IPS DF 6.9 (cell line): ENCODE data around the gene PPP2R2C.

Experiments used
- DNase-seq: peaks from one replicate; pipeline ENCODE4 v3.0.0-alpha.2; 2013; ENCODE audit warnings: low read depth, low spot score
- H3K27ac ChIP-seq: one replicate; pipeline ENCODE4 v1.5.1; 2013; ENCODE audit warnings: low read length, control low read depth
- H3K27me3 ChIP-seq: 2 replicates; pipeline ENCODE4 v1.6.1; 2013; ENCODE audit warnings: mild to moderate bottlenecking, low read length; ENCODE audit not compliant: control insufficient read depth, insufficient read depth
- H3K36me3 ChIP-seq: 2 replicates; pipeline ENCODE4 v1.6.1; 2013; ENCODE audit warnings: low read length; ENCODE audit not compliant: control insufficient read depth, insufficient read depth
- H3K4me1 ChIP-seq: 2 replicates; pipeline ENCODE4 v1.6.1; 2013; ENCODE audit warnings: low read length; ENCODE audit not compliant: control insufficient read depth, insufficient read depth
- H3K4me3 ChIP-seq: 2 replicates; pipeline ENCODE4 v1.5.1; 2013; ENCODE audit warnings: mild to moderate bottlenecking, low read length
- H3K9me3 ChIP-seq: 2 replicates; pipeline ENCODE4 v1.6.1; 2013; ENCODE audit warnings: low read length, inconsistent platforms; ENCODE audit not compliant: control insufficient read depth, insufficient read depth
- WGBS: extraction: QIAGEN DNeasy Blood & Tissue Kit; methylation state at CpG from one replicate; pipeline ENCODE4 v1.1.7; 2013; ENCODE audit warnings: mixed read lengths, missing lambda C conversion rate; ENCODE audit not compliant: insufficient read length, insufficient coverage; 5-methylcytosine and 5-hydroxymethylcytosine counted together

Gene PPP2R2C

GRCh38 chr4:6402566-6403399, 69.6 kb downstream of the PPP2R2C start:
- no peaks in the 10 kb centered on the region for H3K27me3 ChIP-seq
- no peak for DNase-seq
- no peaks in the 10 kb centered on the region for H3K4me1 ChIP-seq
- H3K4me3 ChIP-seq = no peak overlapping the region
- no peaks in the 10 kb centered on the region for H3K36me3 ChIP-seq
- WGBS = no CpG with 5 or more reads among the region's 18 CpGs
- no peaks in the 10 kb centered on the region for H3K9me3 ChIP-seq
- H3K27ac ChIP-seq = no peak overlapping the region

DNA sequence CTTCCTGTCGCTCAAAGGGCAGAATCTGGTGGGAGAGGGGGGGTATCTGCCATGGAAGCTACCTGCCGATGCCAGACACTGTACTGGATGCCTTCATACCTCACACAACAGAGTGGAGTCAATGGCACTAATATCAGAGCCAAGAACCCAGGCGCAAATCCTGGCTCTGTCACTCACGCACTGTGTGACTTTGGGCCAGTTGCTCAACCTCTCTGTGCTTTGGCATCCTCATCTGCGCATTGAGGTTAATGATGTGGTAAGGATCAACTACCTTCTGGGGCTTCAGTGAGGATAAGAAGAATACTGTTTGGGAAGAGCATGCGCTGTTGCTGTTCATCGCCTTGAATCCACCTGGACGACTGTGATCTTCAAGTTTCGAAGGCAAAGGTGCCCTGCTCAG, 70.6 kb downstream of the PPP2R2C start:
- Histone ChIP-seq H3K27ac (no peak overlapping the region), H3K4me3 (no peak overlapping the region), H3K27me3 (no peaks in the 10 kb centered on the region), H3K36me3 (no peaks in the 10 kb centered on the region), H3K4me1 (no peaks in the 10 kb centered on the region), H3K9me3 (no peaks in the 10 kb centered on the region)
- no CpG with 5 or more reads among the region's 9 CpGs for WGBS
- DNase-seq = no peak

- H3K4me3 ChIP-seq = no peak overlapping the region
- no peak for DNase-seq
- no peaks in the 10 kb centered on the region for H3K27me3 ChIP-seq
- no CpG with 5 or more reads among the region's 12 CpGs for WGBS
- no peaks in the 10 kb centered on the region for H3K9me3 ChIP-seq
- no peak overlapping the region for H3K27ac ChIP-seq
- no peaks in the 10 kb centered on the region for H3K36me3 ChIP-seq
- H3K4me1 ChIP-seq = no peaks in the 10 kb centered on the region
These were observed 75.6 kb downstream of the PPP2R2C start for GRCh38 chr4:6396696-6397236.

- no peak for DNase-seq
- no CpG with 5 or more reads among the region's 17 CpGs for WGBS
These were observed 76.8 kb downstream of the PPP2R2C start for GRCh38 chr4:6395466-6396228.

DNA sequence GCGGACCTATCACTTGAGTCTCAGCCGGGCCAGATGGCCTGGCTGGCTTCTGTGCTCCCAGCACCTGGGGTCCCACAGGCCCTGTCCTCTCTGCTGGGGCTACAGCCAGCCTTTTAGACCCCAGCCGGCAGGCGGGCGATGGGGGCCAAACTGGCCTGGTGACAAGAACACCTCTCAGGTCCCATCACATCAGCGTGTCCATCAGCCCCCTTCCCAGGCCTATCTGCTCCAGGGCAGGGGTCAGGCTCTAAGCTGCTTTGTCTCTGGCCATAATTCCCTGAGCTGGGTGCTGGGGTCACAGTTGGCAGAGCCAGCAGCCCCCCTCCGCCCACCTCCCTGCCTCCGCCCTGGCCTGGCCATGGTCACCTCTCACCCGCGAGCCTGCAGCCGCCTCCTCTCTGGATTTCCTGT, 77.7 kb downstream of the PPP2R2C start:
- no CpG with 5 or more reads among the region's 11 CpGs for WGBS

More at GRCh38 chr4:6395466-6396228, 76.8 kb downstream of the PPP2R2C start:
- Histone ChIP-seq H3K36me3 (no peaks in the 10 kb centered on the region), H3K27me3 (no peaks in the 10 kb centered on the region), H3K4me1 (no peaks in the 10 kb centered on the region), H3K27ac (no peak overlapping the region), H3K4me3 (no peak overlapping the region), H3K9me3 (no peaks in the 10 kb centered on the region)

DNA sequence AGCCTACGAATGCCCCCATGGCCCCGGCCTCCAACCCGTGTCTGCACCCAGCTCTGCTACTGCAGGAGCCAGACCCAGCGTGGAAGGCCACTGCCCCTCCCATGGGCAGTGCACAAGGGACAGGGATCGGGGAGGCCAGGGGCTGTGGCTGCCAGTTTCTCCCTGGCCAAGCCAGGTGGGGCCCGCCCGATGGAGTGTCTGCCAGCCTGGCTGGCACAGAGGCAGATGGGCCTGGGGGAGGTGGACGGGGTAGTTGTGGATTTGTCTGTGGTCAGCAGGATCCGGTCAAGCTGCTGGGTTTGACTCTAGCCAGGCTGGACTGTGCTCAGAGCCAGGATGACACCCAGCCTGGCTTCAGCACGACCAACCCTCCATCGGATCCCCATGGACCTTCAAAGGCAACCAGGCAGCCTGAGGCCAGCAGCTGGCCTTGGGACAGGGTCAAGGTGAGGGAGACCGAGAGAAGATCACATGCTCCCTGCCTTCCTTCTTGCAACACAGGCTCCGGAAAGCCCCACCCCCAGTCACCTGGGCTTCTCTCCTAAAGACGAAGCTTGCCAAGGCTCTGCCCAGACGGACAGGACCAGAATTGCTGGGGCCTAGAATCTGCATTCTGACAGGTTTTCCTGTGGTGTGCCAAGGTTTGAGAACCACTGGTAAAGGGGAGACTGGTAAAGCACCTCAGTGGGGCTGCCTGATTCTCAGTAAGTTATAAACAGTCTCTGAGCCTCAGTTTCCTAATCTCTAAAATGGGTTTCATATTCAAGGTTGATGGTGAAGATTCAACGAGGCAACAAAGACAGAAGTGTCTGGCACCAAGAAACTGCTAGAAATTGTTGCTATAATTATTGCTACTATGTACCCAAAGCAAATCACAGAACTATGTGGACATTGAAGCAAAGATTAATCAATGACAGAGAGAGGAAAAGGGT, 78.6 kb downstream of the PPP2R2C start:
- no peak overlapping the region for H3K27ac ChIP-seq
- DNase-seq = no peak
- H3K4me1 ChIP-seq = no peaks in the 10 kb centered on the region
- no peaks in the 10 kb centered on the region for H3K9me3 ChIP-seq
- H3K27me3 ChIP-seq = no peaks in the 10 kb centered on the region
- H3K4me3 ChIP-seq = no peak overlapping the region
- H3K36me3 ChIP-seq = no peaks in the 10 kb centered on the region
- WGBS = no CpG with 5 or more reads among the region's 16 CpGs

More for the DNA sequence above, 77.7 kb downstream of the PPP2R2C start:
- Histone ChIP-seq H3K27me3 (no peaks in the 10 kb centered on the region), H3K36me3 (no peaks in the 10 kb centered on the region), H3K9me3 (no peaks in the 10 kb centered on the region), H3K27ac (no peak overlapping the region), H3K4me1 (no peaks in the 10 kb centered on the region), H3K4me3 (no peak overlapping the region)
- no peak for DNase-seq

GRCh38 chr4:6393066-6393465, 79.3 kb downstream of the PPP2R2C start:
- H3K27ac ChIP-seq = no peak overlapping the region
- no peak overlapping the region for H3K4me3 ChIP-seq
- H3K36me3 ChIP-seq = no peaks in the 10 kb centered on the region
- no peaks in the 10 kb centered on the region for H3K27me3 ChIP-seq
- no peak for DNase-seq
- H3K9me3 ChIP-seq = no peaks in the 10 kb centered on the region
- H3K4me1 ChIP-seq = no peaks in the 10 kb centered on the region
- WGBS = no CpG with 5 or more reads among the region's 6 CpGs

GRCh38 chr4:6392407-6392806, 80.0 kb downstream of the PPP2R2C start:
- no peaks in the 10 kb centered on the region for H3K27me3 ChIP-seq
- no peak overlapping the region for H3K4me3 ChIP-seq
- H3K36me3 ChIP-seq = no peaks in the 10 kb centered on the region
- no CpG with 5 or more reads among the region's 7 CpGs for WGBS
- H3K27ac ChIP-seq = no peak overlapping the region
- DNase-seq = no peak
- no peaks in the 10 kb centered on the region for H3K9me3 ChIP-seq
- no peaks in the 10 kb centered on the region for H3K4me1 ChIP-seq

GRCh38 chr4:6391852-6392188, 80.6 kb downstream of the PPP2R2C start:
- DNase-seq = no peak
- H3K27ac ChIP-seq = no peak overlapping the region
- no peaks in the 10 kb centered on the region for H3K9me3 ChIP-seq
- no peak overlapping the region for H3K4me3 ChIP-seq
- no peaks in the 10 kb centered on the region for H3K27me3 ChIP-seq
- H3K36me3 ChIP-seq = no peaks in the 10 kb centered on the region
- no peaks in the 10 kb centered on the region for H3K4me1 ChIP-seq
- WGBS = no CpG with 5 or more reads among the region's 9 CpGs
